K562 (cell line): ENCODE results near the gene MAU2. TPM values are rescaled to one million over a fixed set of nuclear protein-coding genes. Genes with fewer than 3 reads are reported as not detected.

Source experiments
- AFF1 ChIP-seq, 2 experiments: fragments of 450-650 bp; IDR thresholded peaks; 2 replicates each; pipeline ENCODE4 v1.6.1; 2018; ENCODE audit warnings: mild to moderate bottlenecking in 2 of 2, low read depth in 1 of 2; ENCODE audit not compliant: partially characterized antibody in 2 of 2
- ATF6 ChIP-seq: sonication (generic); formaldehyde crosslinking; IDR thresholded peaks from 2 replicates; pipeline ENCODE4 v1.4.0; 2020; ENCODE audit warnings: mild to moderate bottlenecking, missing genetic modification reagents
- DEAF1 ChIP-seq: fragments of 450-650 bp; formaldehyde crosslinking; IDR thresholded peaks from 2 replicates; pipeline ENCODE4 v1.4.0; 2020; ENCODE audit warnings: mild to moderate bottlenecking, moderate library complexity
- DIDO1 ChIP-seq: fragments of 450-650 bp; IDR thresholded peaks from 2 replicates; pipeline ENCODE4 v1.6.1; 2016; ENCODE audit warnings: low read depth, missing biosample characterization, missing genetic modification characterization
- IFI16 ChIP-seq: fragments of 250-450 bp; sonication (Bioruptor Pico); IDR thresholded peaks from 2 replicates; pipeline ENCODE4 v2.1.2; 2022; ENCODE audit warnings: mild to moderate bottlenecking, inconsistent platforms
- MNT ChIP-seq, 2 experiments: fragments of 450-650 bp; conservative IDR thresholded peaks; 2 replicates each; pipeline ENCODE4 v1.6.1; 2017; ENCODE audit warnings: mild to moderate bottlenecking in 2 of 2, moderate library complexity in 2 of 2
- NCOA1 ChIP-seq: fragments of 450-650 bp; IDR thresholded peaks from 2 replicates; pipeline ENCODE4 v1.6.1; 2016; ENCODE audit warnings: low read depth
- NRF1 ChIP-seq, 2 experiments: fragments of 450-650 bp; IDR thresholded peaks in 1 of 2; conservative IDR thresholded peaks in 1 of 2; 2 replicates each; pipeline ENCODE4 v1.6.1; 2014; ENCODE audit warnings: mild to moderate bottlenecking in 2 of 2
- SOX6 ChIP-seq: fragments of 450-650 bp; IDR thresholded peaks from 2 replicates; pipeline ENCODE4 v1.6.1; 2014; ENCODE audit warnings: mild to moderate bottlenecking
- SPI1 ChIP-seq: IDR thresholded peaks from 2 replicates; pipeline ENCODE4 v1.6.1; 2011; ENCODE audit warnings: low read depth, low read length, control low read depth, borderline replicate concordance
- TAF9B ChIP-seq: fragments of 450-650 bp; IDR thresholded peaks from 2 replicates; pipeline ENCODE4 v1.6.1; 2018; ENCODE audit warnings: mild to moderate bottlenecking; ENCODE audit not compliant: partially characterized antibody
- ZBTB33 ChIP-seq: sonication (generic); formaldehyde crosslinking; IDR thresholded peaks from 2 replicates; pipeline ENCODE4 v1.8.1; 2023; ENCODE audit warnings: mild to moderate bottlenecking, missing genetic modification reagents
- ZNF347 ChIP-seq: fragments of 450-650 bp; formaldehyde crosslinking; IDR thresholded peaks from 2 replicates; pipeline ENCODE4 v1.4.0; 2020; ENCODE audit warnings: low read depth, mild to moderate bottlenecking, moderate library complexity
- ZNF384 ChIP-seq: IDR thresholded peaks from 2 replicates; pipeline ENCODE4 v1.6.1; 2012; ENCODE audit warnings: low read depth, low read length, improper control_type of control experiment
- polyA plus RNA-seq, 8 experiments: library from polyadenylated mRNA; depleted of rRNA in 4 of 8; stranded (reverse) in 5 of 8; unstranded in 3 of 8; fragments of >200 nt; fragmentation: Nextera tagmentation in 2 of 8; fragmentation: Illumina TruSeq in 1 of 8; extraction: Ambion mirVana in 2 of 8; extraction: Trizol in 1 of 8; gene quantifications; 2 replicates each; pipeline versions ENCODE4 v1.2.1 to v1.2.3, GENCODE V29; 2011 to 2014; ENCODE audit warnings: inconsistent platforms in 1 of 8, missing spikeins in 1 of 8
- total RNA-seq, 7 experiments: library from RNA; depleted of rRNA in 6 of 7; stranded (reverse); fragments of >200 nt in 6 of 7; fragmentation: Illumina TruSeq in 2 of 7; extraction: Trizol in 2 of 7; gene quantifications; 2 replicates each; pipeline versions ENCODE4 v1.2.1 to v1.2.3, GENCODE V29; 2011 to 2021; ENCODE audit warnings: low replicate concordance in 1 of 7

MAU2 gene
- total and polyA plus RNA-seq, 9 of the 15 experiments (the other 6 are each of a cell fraction or from before 2014, with no cell fraction given), result 1.2 to 48.1 (median 19.4) TPM

DNA sequence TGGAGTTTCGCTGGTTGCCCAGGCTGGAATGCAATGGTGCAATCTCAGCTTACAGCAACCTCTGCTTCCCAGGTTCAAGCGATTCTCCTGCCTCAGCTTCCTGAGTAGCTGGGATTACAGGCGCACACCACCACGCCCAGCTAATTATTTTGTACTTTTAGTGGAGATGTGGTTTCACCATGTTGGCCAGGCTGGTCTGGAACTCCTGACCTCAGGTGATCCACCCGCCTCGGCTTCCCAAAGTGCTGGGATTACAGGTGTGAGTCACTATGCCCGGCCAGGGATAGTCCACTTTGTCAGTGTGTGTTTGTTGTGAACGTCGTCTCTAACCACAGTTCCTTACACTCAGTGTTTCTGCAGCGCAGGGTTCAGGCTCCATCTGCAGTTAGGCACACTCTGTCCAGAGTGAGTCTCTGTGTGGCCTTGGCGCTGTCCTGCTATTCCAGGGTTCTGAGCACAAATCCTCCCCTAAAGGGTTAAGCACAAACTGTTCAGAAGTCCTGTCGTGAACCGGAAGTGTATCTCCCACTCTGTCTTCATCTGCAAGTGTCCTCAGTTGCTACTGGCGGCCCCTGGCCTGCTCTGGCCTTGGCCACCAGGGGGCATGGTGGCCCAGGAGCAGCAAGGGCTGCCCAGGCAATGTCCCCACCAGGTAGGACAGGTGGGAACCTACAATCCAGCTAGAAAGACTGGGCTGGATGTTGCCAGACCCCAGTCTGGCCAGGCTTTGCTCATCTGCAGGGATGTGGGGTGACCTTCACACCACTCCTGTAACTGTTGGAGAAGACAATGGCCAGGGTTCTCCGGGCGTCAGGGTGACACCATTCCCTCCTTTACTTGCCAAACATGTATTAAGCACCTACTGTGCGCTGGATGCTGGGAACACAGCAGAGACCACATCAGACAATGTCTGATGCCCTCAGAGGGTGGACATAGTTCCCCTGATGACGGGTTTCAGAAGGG lies 46.1 kb downstream of the MAU2 start (continued):
- TF ChIP-seq ZBTB33 (CRISPR knock-in tag) (peak; percentile 45; the same call in 1 of the 2 replicates), NCOA1 (0 out of 2 replicates have a peak, but pooled peaks have one; percentile 26), SOX6 (no peak), AFF1 (IDR thresholded peaks at IDR 0.05; ENCODE audit: low read depth in 1 of 2, partially characterized antibody in 2 of 2) (peak in 1 of 2 experiments; percentile 26), TAF9B (no peak), SPI1 (peak; percentile 39; the same call in 1 of the 2 replicates), DIDO1 (tag) (0 out of 2 replicates have a peak, but pooled peaks have one; percentile 20), ZNF347 (CRISPR knock-in tag) (no peak), ZNF384 (peak; percentile 41; the same call in 1 of the 2 replicates), NRF1 (conservative IDR thresholded peaks at IDR 0.05 in 1 of 2, IDR thresholded peaks at IDR 0.05 in 1 of 2) (peak; percentile 20 to 21; a peak in 1 of 4 replicates), ATF6 (CRISPR knock-in tag) (no peak), MNT (conservative IDR thresholded peaks at IDR 0.05) (peak in 1 of 2 experiments; percentile 56; a peak in 2 of 4 replicates), DEAF1 (CRISPR knock-in tag) (peak; percentile 85), IFI16 (CRISPR knock-in tag) (no peak)
